Calu3 (cell line): Measurements from ENCODE around the gene LCN6. TPM values are rescaled to one million over a fixed set of nuclear protein-coding genes. Genes with fewer than 3 reads are reported as not detected.

Source experiments
- BruUV-seq: library from RNA; stranded (reverse); fragments of 400-500 nt; replicated peaks from 2 replicates; lab custom pipeline; 2021; lab: Mats Ljungman, UMichigan
- CTCF ChIA-PET: fragments of 300-600 bp; sonication (Branson Sonifier 250); formaldehyde crosslinking; loops from one replicate; lab custom pipeline; 2022; ENCODE audit warnings: antibody characterized with exemption; lab: Charles Lee
- DNase-seq: peaks from one replicate; pipeline ENCODE4 v3.0.0; 2022
- H3K27ac Mint-ChIP-seq: one replicate; pipeline ENCODE4 v1.8.0; 2022; ENCODE audit warnings: mixed read lengths; ENCODE audit not compliant: unreplicated experiment
- H3K27me3 Mint-ChIP-seq: one replicate; pipeline ENCODE4 v1.8.0; 2022; ENCODE audit warnings: mixed read lengths; ENCODE audit not compliant: unreplicated experiment
- H3K36me3 Mint-ChIP-seq: one replicate; pipeline ENCODE4 v1.8.0; 2022; ENCODE audit warnings: mild to moderate bottlenecking, moderate library complexity, mixed read lengths; ENCODE audit not compliant: insufficient read depth, unreplicated experiment
- H3K4me1 Mint-ChIP-seq: one replicate; pipeline ENCODE4 v1.8.0; 2022; ENCODE audit warnings: mild to moderate bottlenecking, low read depth, mixed read lengths; ENCODE audit not compliant: unreplicated experiment
- H3K4me3 Mint-ChIP-seq: one replicate; pipeline ENCODE4 v1.8.0; 2022; ENCODE audit warnings: mild to moderate bottlenecking, low read depth, moderate library complexity, mixed read lengths; ENCODE audit not compliant: unreplicated experiment
- H3K9me3 Mint-ChIP-seq: one replicate; pipeline ENCODE4 v1.8.0; 2022; ENCODE audit warnings: low read depth, mixed read lengths; ENCODE audit not compliant: unreplicated experiment
- CTCF ChIP-seq: fragments of 200-600 bp; IDR thresholded peaks from one replicate; pipeline ENCODE4 v1.8.0; 2022; ENCODE audit warnings: antibody characterized with exemption; ENCODE audit not compliant: unreplicated experiment
- intact Hi-C: fragments of 100-400 bp; cut with micrococcal nuclease; formaldehyde crosslinking; loops from one replicate; pipeline ENCODE4 v1.10.0; 2022; ENCODE audit not compliant: unreplicated experiment
- total RNA-seq: library from RNA; stranded (reverse); gene quantifications from 2 replicates; pipeline ENCODE4 v1.2.3, GENCODE V29; 2022

The LCN6 gene
- total RNA-seq, 1 experiment from 2014 or later, result not detected

GRCh38 chr9:136734837-136735496 lies 13.4 kb downstream of the LCN6 start:
- Mint-ChIP-seq H3K27me3 (peaks cover 30% of the 10 kb centered on the region), H3K9me3 (no peaks in the 10 kb centered on the region), H3K36me3 (peaks cover 6% of the 10 kb centered on the region), H3K27ac (no peak overlapping the region), H3K4me1 (no peaks in the 10 kb centered on the region), H3K4me3 (no peak overlapping the region)
- no peak for DNase-seq
- CTCF ChIA-PET, result no interaction called here
- no peak for TF ChIP-seq CTCF
- intact Hi-C loops, result no loop called here
- no TSS peak for BruUV-seq

- H3K27ac Mint-ChIP-seq, result no peak overlapping the region
- peaks cover 8% of the 10 kb centered on the region for H3K36me3 Mint-ChIP-seq
- DNase-seq, result no peak
- no peaks in the 10 kb centered on the region for H3K9me3 Mint-ChIP-seq
- no TSS peak for BruUV-seq
- H3K27me3 Mint-ChIP-seq, result peaks cover 16% of the 10 kb centered on the region
- CTCF ChIA-PET, result no interaction called here
- no peak for TF ChIP-seq CTCF
- no peak overlapping the region for H3K4me3 Mint-ChIP-seq
- intact Hi-C loops, result no loop called here
- no peaks in the 10 kb centered on the region for H3K4me1 Mint-ChIP-seq
These were observed 14.7 kb downstream of the LCN6 start for GRCh38 chr9:136733611-136734010.

- no peaks in the 10 kb centered on the region for H3K9me3 Mint-ChIP-seq
- peaks cover 9% of the 10 kb centered on the region for H3K27me3 Mint-ChIP-seq
- H3K4me3 Mint-ChIP-seq, result no peak overlapping the region
- peaks cover 18% of the 10 kb centered on the region for H3K36me3 Mint-ChIP-seq
- BruUV-seq, result no TSS peak
- no peaks in the 10 kb centered on the region for H3K4me1 Mint-ChIP-seq
- H3K27ac Mint-ChIP-seq, result no peak overlapping the region
- intact Hi-C loops, result no loop called here
- CTCF ChIA-PET, result no interaction called here
- TF ChIP-seq CTCF, result no peak
- DNase-seq, result no peak
These were observed 15.7 kb downstream of the LCN6 start for GRCh38 chr9:136732444-136733178.

- TSS peak; percentile 13 for BruUV-seq
These were observed 18.4 kb downstream of the LCN6 start for GRCh38 chr9:136729926-136730325.

More at GRCh38 chr9:136729926-136730325, 18.4 kb downstream of the LCN6 start:
- CTCF ChIA-PET, result no interaction called here
- intact Hi-C loops, result no loop called here
- no peak for DNase-seq
- Mint-ChIP-seq H3K9me3 (no peaks in the 10 kb centered on the region), H3K27me3 (no peaks in the 10 kb centered on the region), H3K4me1 (peaks cover 10% of the 10 kb centered on the region), H3K4me3 (no peak overlapping the region), H3K36me3 (peaks cover 41% of the 10 kb centered on the region), H3K27ac (no peak overlapping the region)
- no peak for TF ChIP-seq CTCF
